Prostate gland (tissue), 2 donors: ENCODE results near the gene PMS1. TPM values are rescaled to one million over a fixed set of nuclear protein-coding genes. Genes with fewer than 3 reads are reported as not detected.

Experiments used
- DNase-seq: peaks from one replicate; pipeline ENCODE4 v3.0.0-alpha.2; 2019; ENCODE audit warnings: low spot score
- H3K27ac ChIP-seq, 2 donors: fragments of 200-600 bp; sonication (generic); 2 replicates each; pipeline ENCODE4 v1.5.1; 2017 to 2019
- H3K27me3 ChIP-seq: fragments of 200-600 bp; sonication (generic); replicated peaks from 2 replicates; pipeline ENCODE4 v1.5.1; 2019; ENCODE audit not compliant: insufficient read depth
- H3K36me3 ChIP-seq, 2 donors: fragments of 200-600 bp; sonication (generic); 1 replicate in 1 of 2; 2 replicates in 1 of 2; pipeline versions ENCODE4 v1.5.1 to v1.8.1; 2017 to 2019
- H3K4me1 ChIP-seq: fragments of 200-600 bp; sonication (generic); replicated peaks from 2 replicates; pipeline ENCODE4 v1.5.1; 2019
- H3K4me3 ChIP-seq, 2 donors: fragments of 200-600 bp; sonication (generic); 2 replicates each; pipeline ENCODE4 v1.5.1; 2017 to 2019
- H3K9me3 ChIP-seq: fragments of 200-600 bp; sonication (generic); 2 replicates; pipeline ENCODE4 v1.5.1; 2017
- CTCF ChIP-seq, 4 experiments: fragments of 200-600 bp in 2 of 4; fragments of 450-650 bp in 2 of 4; sonication (generic) in 2 of 4; IDR thresholded peaks; 1 replicate in 3 of 4; 2 replicates in 1 of 4; pipeline ENCODE4 v1.5.1; 2016 to 2019; ENCODE audit warnings: antibody characterized with exemption in 4 of 4, mild to moderate bottlenecking in 2 of 4, moderate library complexity in 2 of 4
- POLR2A ChIP-seq: fragments of 450-650 bp; IDR thresholded peaks from one replicate; pipeline ENCODE4 v1.6.1; 2016; ENCODE audit warnings: antibody characterized with exemption, mild to moderate bottlenecking
- POLR2AphosphoS5 ChIP-seq: sonication (generic); formaldehyde crosslinking; IDR thresholded peaks from one replicate; pipeline ENCODE4 v1.6.1; 2017; ENCODE audit warnings: antibody characterized with exemption
- WGBS: methylation state at CpG from one replicate; pipeline ENCODE4 v1.1.5; 2018; 5-methylcytosine and 5-hydroxymethylcytosine counted together
- intact Hi-C: fragments of 100-400 bp; cut with DNase I; formaldehyde crosslinking; loops from one replicate; pipeline ENCODE4 v1.14.2; 2022
- total RNA-seq, 2 donors: library from RNA; depleted of rRNA; stranded (reverse); fragments of >200 nt; gene quantifications; one replicate each; pipeline ENCODE4 v1.1.0, GENCODE V29; 2016

Gene PMS1
- total RNA-seq, 2 donors from 2014 or later, result 22.3 to 23.8 TPM

GRCh38 chr2:189818249-189819038 is 34.2 kb downstream of the PMS1 start:
- 79% methylated on average over 3 of the region's 3 CpGs for WGBS

GRCh38 chr2:189819297-189819704 is 35.1 kb downstream of the PMS1 start:
- Histone ChIP-seq H3K27me3 (no peaks in the 10 kb centered on the region), H3K9me3 (no peaks in the 10 kb centered on the region), H3K36me3 (peaks cover 0 to 3% of the 10 kb centered on the region in 2 donors), H3K27ac (no peak overlapping the region), H3K4me1 (no peaks in the 10 kb centered on the region), H3K4me3 (no peak overlapping the region)
- TF ChIP-seq CTCF (IDR thresholded peaks at IDR 0.05), result no peak
- intact Hi-C loops, result no loop called here
- WGBS, result 91% methylated on average over 1 of the region's 1 CpG
- no peak for DNase-seq

More at GRCh38 chr2:189818249-189819038, 34.2 kb downstream of the PMS1 start:
- Histone ChIP-seq H3K4me3 (no peak overlapping the region), H3K27ac (no peak overlapping the region), H3K27me3 (no peaks in the 10 kb centered on the region), H3K9me3 (no peaks in the 10 kb centered on the region), H3K4me1 (no peaks in the 10 kb centered on the region), H3K36me3 (peaks cover 0 to 3% of the 10 kb centered on the region in 2 donors)
- DNase-seq, result no peak
- intact Hi-C loops, result no loop called here
- no peak for TF ChIP-seq POLR2A
- TF ChIP-seq CTCF (IDR thresholded peaks at IDR 0.05), result no peak
- TF ChIP-seq POLR2AphosphoS5, result no peak

GRCh38 chr2:189821953-189822748 is 37.9 kb downstream of the PMS1 start:
- no peak for DNase-seq
- intact Hi-C loops, result no loop called here
- no peaks in the 10 kb centered on the region for H3K27me3 ChIP-seq
- no peak overlapping the region for H3K27ac ChIP-seq
- H3K4me1 ChIP-seq, result no peaks in the 10 kb centered on the region
- H3K36me3 ChIP-seq, result peaks cover 0 to 3% of the 10 kb centered on the region in 2 donors
- WGBS, result 92% methylated on average over 33 of the region's 33 CpGs
- H3K4me3 ChIP-seq, result no peak overlapping the region
- TF ChIP-seq POLR2AphosphoS5 (no peak), POLR2A (no peak), CTCF (IDR thresholded peaks at IDR 0.05) (no peak)
- H3K9me3 ChIP-seq, result no peaks in the 10 kb centered on the region

- no peak for DNase-seq
- no peak for TF ChIP-seq POLR2A
- no peak for TF ChIP-seq POLR2AphosphoS5
- no peak for TF ChIP-seq CTCF (IDR thresholded peaks at IDR 0.05)
- H3K36me3 ChIP-seq, result peaks cover 0 to 3% of the 10 kb centered on the region in 2 donors
- WGBS, result 79% methylated on average over 3 of the region's 3 CpGs
- no peaks in the 10 kb centered on the region for H3K4me1 ChIP-seq
- no peaks in the 10 kb centered on the region for H3K27me3 ChIP-seq
- no peak overlapping the region for H3K4me3 ChIP-seq
- intact Hi-C loops, result no loop called here
- H3K27ac ChIP-seq, result no peak overlapping the region
- H3K9me3 ChIP-seq, result no peaks in the 10 kb centered on the region
Observed at GRCh38 chr2:189824694-189825396, 40.6 kb downstream of the PMS1 start.
